Fibroblast of lung (primary cell): ENCODE results near the gene FAF2. TPM values are rescaled to one million over a fixed set of nuclear protein-coding genes. Genes with fewer than 3 reads are reported as not detected.

Source experiments
- DNase-seq, 2 donors: peaks; one replicate each; pipeline versions ENCODE4 v3.0.0 to v3.0.0-alpha.2; 2010; ENCODE audit warnings: low read depth in 2 of 2
- H2AFZ ChIP-seq: 2 replicates; pipeline ENCODE4 v1.5.1; 2012; ENCODE audit warnings: low read length, control low read depth, inconsistent platforms
- H3K27ac ChIP-seq: 2 replicates; pipeline ENCODE4 v1.5.1; 2011; ENCODE audit warnings: low read length, control low read depth; ENCODE audit not compliant: insufficient read depth
- H3K27me3 ChIP-seq: 2 replicates; pipeline ENCODE4 v1.5.1; 2011; ENCODE audit warnings: mild to moderate bottlenecking, low read length; ENCODE audit not compliant: control insufficient read depth, insufficient read depth
- H3K36me3 ChIP-seq: 2 replicates; pipeline ENCODE4 v1.5.1; 2011; ENCODE audit warnings: low read length; ENCODE audit not compliant: control insufficient read depth, insufficient read depth
- H3K4me1 ChIP-seq: 2 replicates; pipeline ENCODE4 v1.5.1; 2011; ENCODE audit warnings: low read length; ENCODE audit not compliant: control insufficient read depth, insufficient read depth; ENCODE audit errors: extremely low read depth
- H3K4me2 ChIP-seq: 2 replicates; pipeline ENCODE4 v1.5.1; 2011; ENCODE audit warnings: low read length, control low read depth; ENCODE audit not compliant: insufficient read depth; ENCODE audit errors: extremely low read depth
- H3K4me3 ChIP-seq, 4 experiments: fragments of 200-600 bp in 1 of 4; sonication (generic) in 1 of 4; replicated peaks in 1 of 4; 2 replicates each; pipeline ENCODE4 v1.5.1; 2011 to 2016; ENCODE audit warnings: low read length in 4 of 4, low read depth in 3 of 4, mild to moderate bottlenecking in 3 of 4, control low read depth in 2 of 4, inconsistent platforms in 1 of 4, mixed read lengths in 1 of 4; ENCODE audit not compliant: insufficient read depth in 1 of 4; ENCODE audit errors: control extremely low read depth in 1 of 4
- H3K79me2 ChIP-seq: 2 replicates; pipeline ENCODE4 v1.5.1; 2012; ENCODE audit warnings: mild to moderate bottlenecking, low read length, inconsistent platforms; ENCODE audit not compliant: control insufficient read depth, insufficient read depth
- H3K9ac ChIP-seq: 2 replicates; pipeline ENCODE4 v1.5.1; 2011; ENCODE audit warnings: mild to moderate bottlenecking, low read length, control low read depth; ENCODE audit not compliant: insufficient read depth
- H3K9me3 ChIP-seq: 2 replicates; pipeline ENCODE4 v1.5.1; 2012; ENCODE audit warnings: low read depth, low read length; ENCODE audit not compliant: control insufficient read depth, insufficient read depth
- H4K20me1 ChIP-seq: 2 replicates; pipeline ENCODE4 v1.5.1; 2011; ENCODE audit warnings: low read length; ENCODE audit not compliant: control insufficient read depth, insufficient read depth; ENCODE audit errors: extremely low read depth
- CTCF ChIP-seq, 2 donors: IDR thresholded peaks in 1 of 2; conservative IDR thresholded peaks in 1 of 2; 1 replicate in 1 of 2; 2 replicates in 1 of 2; pipeline ENCODE4 v1.5.1; 2011 to 2012; ENCODE audit warnings: low read length in 2 of 2, control low read depth in 1 of 2, inconsistent platforms in 1 of 2, low read depth in 1 of 2, mild to moderate bottlenecking in 1 of 2
- EZH2 ChIP-seq: IDR thresholded peaks from 2 replicates; pipeline ENCODE4 v1.5.1; 2012; ENCODE audit warnings: low read length, control low read depth, mild to moderate bottlenecking; ENCODE audit errors: missing control alignments
- polyA plus RNA-seq, 2 donors: library from polyadenylated mRNA; depleted of rRNA in 1 of 2; stranded (reverse) in 1 of 2; unstranded in 1 of 2; fragments of >200 nt; gene quantifications; 2 replicates each; pipeline ENCODE4 v1.2.1, GENCODE V29; 2011 to 2012; ENCODE audit warnings: missing spikeins in 1 of 2
- total RNA-seq: library from RNA; depleted of rRNA; stranded (reverse); fragments of >200 nt; gene quantifications from 2 replicates; pipeline ENCODE4 v1.2.1, GENCODE V29; 2014

Gene FAF2
- total and polyA plus RNA-seq, 2 donors (not counting 1 experiment from before 2014, with no cell fraction given): 38.5 to 55.5 TPM

GRCh38 chr5:176517053-176517661 lies 69.0 kb downstream of the FAF2 start:
- H2AFZ ChIP-seq: no peak overlapping the region
- TF ChIP-seq EZH2: no peak
- TF ChIP-seq CTCF (conservative IDR thresholded peaks at IDR 0.05 in 1 of 2, IDR thresholded peaks at IDR 0.05 in 1 of 2; ENCODE audit: low read depth in 1 of 2, low read length in 2 of 2): no peak
- no peaks in the 10 kb centered on the region for H3K27me3 ChIP-seq
- H4K20me1 ChIP-seq: no peaks in the 10 kb centered on the region
- no peaks in the 10 kb centered on the region for H3K36me3 ChIP-seq
- no peak overlapping the region for H3K4me3 ChIP-seq
- no peaks in the 10 kb centered on the region for H3K4me1 ChIP-seq
- DNase-seq: no peak
- no peak overlapping the region for H3K9ac ChIP-seq
- H3K79me2 ChIP-seq: no peaks in the 10 kb centered on the region
- no peak overlapping the region for H3K4me2 ChIP-seq
- H3K9me3 ChIP-seq: no peaks in the 10 kb centered on the region
- no peak overlapping the region for H3K27ac ChIP-seq

GRCh38 chr5:176519810-176520720 lies 71.9 kb downstream of the FAF2 start:
- Histone ChIP-seq H3K4me2 (no peak overlapping the region), H3K36me3 (no peaks in the 10 kb centered on the region), H2AFZ (no peak overlapping the region), H3K4me1 (no peaks in the 10 kb centered on the region), H3K9ac (no peak overlapping the region), H3K9me3 (no peaks in the 10 kb centered on the region), H3K79me2 (no peaks in the 10 kb centered on the region), H4K20me1 (no peaks in the 10 kb centered on the region), H3K4me3 (no peak overlapping the region), H3K27me3 (no peaks in the 10 kb centered on the region), H3K27ac (no peak overlapping the region)
- no peak for TF ChIP-seq CTCF (conservative IDR thresholded peaks at IDR 0.05 in 1 of 2, IDR thresholded peaks at IDR 0.05 in 1 of 2; ENCODE audit: low read depth in 1 of 2, low read length in 2 of 2)
- DNase-seq: no peak

GRCh38 chr5:176521286-176521685 lies 73.1 kb downstream of the FAF2 start:
- no peaks in the 10 kb centered on the region for H4K20me1 ChIP-seq
- DNase-seq: no peak
- TF ChIP-seq CTCF (conservative IDR thresholded peaks at IDR 0.05 in 1 of 2, IDR thresholded peaks at IDR 0.05 in 1 of 2; ENCODE audit: low read depth in 1 of 2, low read length in 2 of 2) (no peak), EZH2 (no peak)
- no peaks in the 10 kb centered on the region for H3K27me3 ChIP-seq
- no peaks in the 10 kb centered on the region for H3K9me3 ChIP-seq
- no peak overlapping the region for H2AFZ ChIP-seq
- H3K9ac ChIP-seq: no peak overlapping the region
- H3K4me2 ChIP-seq: no peak overlapping the region
- no peak overlapping the region for H3K4me3 ChIP-seq
- H3K4me1 ChIP-seq: no peaks in the 10 kb centered on the region
- H3K27ac ChIP-seq: no peak overlapping the region
- H3K79me2 ChIP-seq: no peaks in the 10 kb centered on the region
- no peaks in the 10 kb centered on the region for H3K36me3 ChIP-seq
